Endothelial cell of umbilical vein (primary cell): Measurements from ENCODE around the gene NUP205. TPM values are rescaled to one million over a fixed set of nuclear protein-coding genes. Genes with fewer than 3 reads are reported as not detected.

ENCODE experiments used
- BruUV-seq: library from RNA; stranded (reverse); fragments of 400-500 nt; replicated peaks from 2 replicates; lab custom pipeline; 2021; lab: Mats Ljungman, UMichigan
- CTCF ChIA-PET: fragments of 300-600, 350-600 bp; sonication (Branson Sonifier 250); formaldehyde crosslinking; loops from one replicate; lab custom pipeline; 2021; ENCODE audit warnings: antibody characterized with exemption, inconsistent platforms; lab: Charles Lee
- POLR2A ChIA-PET: fragments of 300-600, 350-600 bp; sonication (Branson Sonifier 250); formaldehyde crosslinking; loops from one replicate; lab custom pipeline; 2021; ENCODE audit warnings: antibody characterized with exemption, inconsistent platforms; lab: Charles Lee
- DNase-seq: peaks from one replicate; pipeline ENCODE4 v3.0.0-alpha.2; 2011; ENCODE audit warnings: low read depth, low spot score
- FAIRE-seq: peaks from 2 replicates; lab custom pipeline; 2011; peaks lifted over from hg19 to GRCh38; lab: Jason Lieb, UNC
- H2AFZ ChIP-seq: 2 replicates; pipeline ENCODE4 v1.6.0; 2012; ENCODE audit warnings: low read depth, low read length, control low read depth, inconsistent platforms
- H3K27ac ChIP-seq: 2 replicates; pipeline ENCODE4 v1.5.1; 2011; ENCODE audit warnings: low read depth, mild to moderate bottlenecking, control low read depth, low read length, moderate library complexity; ENCODE audit not compliant: insufficient read depth
- H3K27me3 ChIP-seq, 2 experiments: 2 replicates each; pipeline versions ENCODE4 v1.6.0 to v1.6.1; 2011; ENCODE audit warnings: low read length in 2 of 2, mixed read lengths in 1 of 2; ENCODE audit not compliant: control insufficient read depth in 2 of 2, insufficient read depth in 2 of 2
- H3K36me3 ChIP-seq, 2 experiments: 2 replicates in 1 of 2; 3 replicates in 1 of 2; pipeline ENCODE4 v1.5.1; 2011; ENCODE audit warnings: low read length in 2 of 2, mild to moderate bottlenecking in 1 of 2, moderate library complexity in 1 of 2; ENCODE audit not compliant: control insufficient read depth in 2 of 2, insufficient read depth in 2 of 2; ENCODE audit errors: extremely low read depth in 1 of 2
- H3K4me1 ChIP-seq: 3 replicates; pipeline ENCODE4 v1.5.1; 2011; ENCODE audit warnings: mild to moderate bottlenecking, low read length; ENCODE audit not compliant: control insufficient read depth, insufficient read depth; ENCODE audit errors: extremely low read depth
- H3K4me2 ChIP-seq: 2 replicates; pipeline ENCODE4 v1.6.1; 2011; ENCODE audit warnings: low read length, control low read depth, mixed read lengths; ENCODE audit not compliant: insufficient read depth
- H3K4me3 ChIP-seq, 3 experiments: fragments of 200-600 bp in 1 of 3; sonication (generic), shearing (Covaris generic) in 1 of 3; replicated peaks in 1 of 3; 2 replicates each; pipeline ENCODE4 v1.5.1; 2011 to 2016; ENCODE audit warnings: control low read depth in 3 of 3, low read length in 3 of 3, mild to moderate bottlenecking in 2 of 3, inconsistent platforms in 1 of 3, low read depth in 1 of 3, moderate library complexity in 1 of 3; ENCODE audit not compliant: insufficient read depth in 1 of 3
- H3K79me2 ChIP-seq: 2 replicates; pipeline ENCODE4 v1.6.0; 2012; ENCODE audit warnings: low read length, inconsistent platforms; ENCODE audit not compliant: control insufficient read depth, insufficient read depth
- H3K9ac ChIP-seq: replicated peaks from 2 replicates; pipeline ENCODE3; 2011; ENCODE audit warnings: low read length, control low read depth; ENCODE audit not compliant: insufficient read depth; ENCODE audit errors: extremely low read depth
- H3K9me1 ChIP-seq: replicated peaks from 3 replicates; pipeline ENCODE4 v1.6.0; 2011; ENCODE audit warnings: mild to moderate bottlenecking, low read length; ENCODE audit not compliant: control insufficient read depth, insufficient read depth; ENCODE audit errors: extremely low read depth
- H3K9me3 ChIP-seq: replicated peaks from 2 replicates; pipeline ENCODE4 v1.5.1; 2012; ENCODE audit warnings: low read length, inconsistent platforms; ENCODE audit not compliant: control insufficient read depth, insufficient read depth
- H4K20me1 ChIP-seq: replicated peaks from 2 replicates; pipeline ENCODE3; 2011; ENCODE audit warnings: mild to moderate bottlenecking, low read length; ENCODE audit not compliant: control insufficient read depth, insufficient read depth; ENCODE audit errors: extremely low read depth
- EZH2 ChIP-seq: IDR thresholded peaks from 2 replicates; pipeline ENCODE4 v1.6.1; 2012; ENCODE audit warnings: borderline replicate concordance, low read depth, mild to moderate bottlenecking, moderate library complexity, low read length, inconsistent platforms; ENCODE audit not compliant: severe bottlenecking
- GATA2 ChIP-seq: IDR thresholded peaks from 2 replicates; pipeline ENCODE4 v1.7.0; 2011; ENCODE audit warnings: low read depth, mild to moderate bottlenecking, moderate library complexity, mixed read lengths, low read length; ENCODE audit not compliant: insufficient read length, insufficient read depth
- JUN ChIP-seq: IDR thresholded peaks from 2 replicates; pipeline ENCODE4 v1.6.1; 2011; ENCODE audit warnings: borderline replicate concordance, low read depth; ENCODE audit not compliant: insufficient read length, insufficient read depth
- MAX ChIP-seq: IDR thresholded peaks from 2 replicates; pipeline ENCODE4 v1.6.1; 2011; ENCODE audit not compliant: insufficient read depth, insufficient read length
- MYC ChIP-seq: IDR thresholded peaks from one replicate; pipeline ENCODE4 v1.6.1; 2011; ENCODE audit warnings: mild to moderate bottlenecking, low read depth, low read length
- POLR2A ChIP-seq: IDR thresholded peaks from 2 replicates; pipeline ENCODE4 v1.6.1; 2012; ENCODE audit warnings: low read depth, mild to moderate bottlenecking, control low read depth, low read length
- POLR2AphosphoS5 ChIP-seq: IDR thresholded peaks from 2 replicates; pipeline ENCODE4 v1.6.1; 2012; ENCODE audit warnings: low read depth, mild to moderate bottlenecking, control low read depth, low read length, moderate library complexity; ENCODE audit not compliant: insufficient read depth
- dilution Hi-C: fragments of 300-500 bp; cut with MboI; formaldehyde crosslinking; loops from one replicate; pipeline ENCODE4 v1.15.0; 2019; ENCODE audit warnings: low sequenced_read_pairs; ENCODE audit not compliant: extremely low pct_ligation_motif_present
- intact Hi-C: fragments of 100-400 bp; cut with micrococcal nuclease; formaldehyde crosslinking; loops from one replicate; pipeline ENCODE4 v1.10.0; 2022
- polyA plus RNA-seq, 4 experiments: library from polyadenylated mRNA; depleted of rRNA in 3 of 4; stranded (reverse) in 3 of 4; unstranded in 1 of 4; fragments of >200 nt; gene quantifications; 2 replicates each; pipeline versions ENCODE4 v1.2.1 to v1.2.3, GENCODE V29; 2011 to 2012; ENCODE audit warnings: missing spikeins in 1 of 4
- total RNA-seq: library from RNA; stranded (reverse); gene quantifications from 2 replicates; pipeline ENCODE4 v1.2.3, GENCODE V29; 2021

Gene NUP205
- total and polyA plus RNA-seq, 2 donors (not counting 3 experiments of a cell fraction or from before 2014, with no cell fraction given), result 48.8 to 81.3 TPM

GRCh38 chr7:135509589-135509838 is 48.2 kb upstream of the NUP205 start:
- H3K27me3 ChIP-seq, result no peaks in the 10 kb centered on the region
- peaks cover 19% of the 10 kb centered on the region for H3K4me1 ChIP-seq
- ChIA-PET POLR2A (no interaction called here), CTCF (interaction anchor here (1.4 to 1.8 kb wide), 2 partner anchors 95 to 228 kb away, joined by 5 to 6 read pairs; no protein-coding TSS in a partner anchor)
- peak overlapping the region; percentile 93 for H3K4me2 ChIP-seq
- H3K9me3 ChIP-seq, result no peaks in the 10 kb centered on the region
- intact Hi-C loops, result loop anchor here (2.0 kb wide), 1 partner anchor 95 kb away; no protein-coding TSS in a partner anchor
- H3K36me3 ChIP-seq, result no peaks in the 10 kb centered on the region
- peak overlapping the region; percentile 92 to 95 (median 93) for H3K4me3 ChIP-seq
- peak overlapping the region; percentile 89 for H3K9ac ChIP-seq
- peak overlapping the region; percentile 84 for H2AFZ ChIP-seq
- no peaks in the 10 kb centered on the region for H3K9me1 ChIP-seq
- no peak for DNase-seq
- peaks cover 51% of the 10 kb centered on the region for H3K79me2 ChIP-seq
- no peak for FAIRE-seq
- peak overlapping the region; percentile 83 for H3K27ac ChIP-seq
- BruUV-seq, result no TSS peak
- H4K20me1 ChIP-seq, result peaks cover 3% of the 10 kb centered on the region
- TF ChIP-seq POLR2A, result peak; percentile 36
- TF ChIP-seq GATA2, result no peak
- dilution Hi-C loops, result no loop called here

GRCh38 chr7:135509839-135510591 is 47.7 kb upstream of the NUP205 start, which contains the start of gene CNOT4:
TSS of gene CNOT4 (minus strand) at chr7:135510102. CDS start at chr7:135438331, 71,771 bp downstream.
- intact Hi-C loops, result loop anchor here (1.0 to 5.0 kb wide), 6 partner anchors 47 to 298 kb away; partner anchors contain the start of genes NUP205, STMP1 and WDR91
- FAIRE-seq, result peak; percentile 70

More at GRCh38 chr7:135509839-135510591, 47.7 kb upstream of the NUP205 start, which contains the start of gene CNOT4:
- BruUV-seq, result no TSS peak
- Histone ChIP-seq H3K9me3 (no peaks in the 10 kb centered on the region), H3K79me2 (peaks cover 47% of the 10 kb centered on the region), H3K27me3 (no peaks in the 10 kb centered on the region), H3K9ac (peak within 1 kb of the TSS; percentile 89), H3K9me1 (no peaks in the 10 kb centered on the region), H3K4me3 (peak within 1 kb of the TSS; percentile 92 to 95 (median 93)), H3K4me2 (peak within 1 kb of the TSS; percentile 98), H3K4me1 (peaks cover 19% of the 10 kb centered on the region), H2AFZ (peak within 1 kb of the TSS; percentile 84), H4K20me1 (peaks cover 3% of the 10 kb centered on the region), H3K36me3 (no peaks in the 10 kb centered on the region), H3K27ac (peak within 1 kb of the TSS; percentile 83)
- dilution Hi-C loops, result no loop called here
- POLR2A ChIA-PET, result no interaction called here
- peak; percentile 98 for DNase-seq
- CTCF ChIA-PET, result interaction anchor here (0.9 to 1.8 kb wide), 7 partner anchors 9 to 236 kb away, joined by 3 to 13 read pairs (median 4); no protein-coding TSS in a partner anchor
- TF ChIP-seq MYC (peak; percentile 65), EZH2 (no peak), MAX (peak; percentile 95), POLR2A (peak; percentile 92), POLR2AphosphoS5 (peak; percentile 66), JUN (no peak)
